Thyroid gland (tissue), 4 donors: ENCODE data around the gene BICRA. TPM values are rescaled to one million over a fixed set of nuclear protein-coding genes. Genes with fewer than 3 reads are reported as not detected.
"Not testable (repeated sequence)": the region's sequence is repeated elsewhere in the genome, so short reads cannot be mapped to it uniquely, and the experiment has no call there.

Source experiments
- DNase-seq, 2 donors: peaks; one replicate each; pipeline ENCODE4 v3.0.0-alpha.2; 2019
- H3K27ac ChIP-seq, 3 donors: fragments of 200-600 bp; sonication (generic); 1 replicate in 2 of 3; 2 replicates in 1 of 3; pipeline ENCODE4 v1.5.1; 2016 to 2019; ENCODE audit warnings: mild to moderate bottlenecking in 1 of 3, moderate library complexity in 1 of 3
- H3K27me3 ChIP-seq: fragments of 200-600 bp; sonication (generic); one replicate; pipeline ENCODE4 v1.5.1; 2019
- H3K36me3 ChIP-seq, 2 donors: fragments of 200-600 bp; sonication (generic); one replicate each; pipeline ENCODE4 v1.5.1; 2016 to 2019
- H3K4me1 ChIP-seq, 2 donors: fragments of 200-600 bp; sonication (generic); one replicate each; pipeline ENCODE4 v1.5.1; 2017 to 2019
- H3K4me3 ChIP-seq, 3 donors: fragments of 200-600 bp; sonication (generic); replicated peaks in 1 of 3; 1 replicate in 2 of 3; 2 replicates in 1 of 3; pipeline ENCODE4 v1.5.1; 2016; ENCODE audit warnings: mild to moderate bottlenecking in 1 of 3
- H3K9me3 ChIP-seq: fragments of 200-600 bp; sonication (generic); one replicate; pipeline ENCODE4 v1.5.1; 2017
- POLR2A ChIP-seq, 2 donors: fragments of 450-650 bp; IDR thresholded peaks; one replicate each; pipeline ENCODE4 v1.6.1; 2017; ENCODE audit warnings: antibody characterized with exemption in 2 of 2, mild to moderate bottlenecking in 2 of 2, moderate library complexity in 1 of 2
- WGBS, 2 donors: methylation state at CpG; one replicate each; pipeline ENCODE4 v1.1.5; 2017; 5-methylcytosine and 5-hydroxymethylcytosine counted together
- intact Hi-C: fragments of 100-400 bp; cut with DNase I; formaldehyde crosslinking; loops from one replicate; pipeline ENCODE4 v1.15.1; 2023
- total RNA-seq, 4 donors: library from RNA; depleted of rRNA; stranded (reverse); fragments of >200 nt; gene quantifications; one replicate each; pipeline ENCODE4 v1.2.3, GENCODE V29; 2016
- TF ChIP-seq, protein P1 (sequence below), 6 experiments: fragments of 200-600 bp in 3 of 6; fragments of 450-650 bp in 3 of 6; sonication (generic) in 3 of 6; IDR thresholded peaks; one replicate each; pipeline ENCODE4 v1.5.1; 2016 to 2019; ENCODE audit warnings: antibody characterized with exemption in 6 of 6, mild to moderate bottlenecking in 2 of 6, inconsistent platforms in 1 of 6, moderate library complexity in 1 of 6

BICRA gene
- total RNA-seq, 4 donors from 2014 or later = 5.8 to 15.2 (median 13.2) TPM

DNA sequence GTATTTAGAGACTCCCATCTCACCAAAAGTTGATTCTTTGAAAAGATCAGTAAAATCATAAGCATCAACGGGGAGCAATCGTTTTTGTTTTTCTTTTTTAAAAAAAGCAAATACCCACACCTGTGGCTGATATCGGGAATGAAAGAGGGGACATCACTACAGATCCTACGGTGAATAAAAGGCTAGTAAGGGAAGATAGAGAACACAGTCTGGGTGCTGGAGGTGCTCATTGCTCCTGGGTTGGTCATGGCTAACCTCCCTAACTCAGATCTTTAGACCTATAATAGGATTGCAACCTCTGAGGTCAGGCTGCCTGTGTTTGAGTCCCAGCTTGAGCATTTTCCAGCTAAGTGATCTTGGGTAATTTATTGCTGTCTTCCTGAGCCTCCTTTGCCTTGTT is 105.4 kb downstream of the BICRA start:
- H3K27me3 ChIP-seq = no peaks in the 10 kb centered on the region
- 90 to 92% methylated on average over 4 of the region's 4 CpGs for WGBS, 2 donors
- intact Hi-C loops = loop anchor here (5.0 kb wide), 2 partner anchors 33 to 73 kb away; partner anchors contain the start of gene NOP53
- TF ChIP-seq, protein P1, sequence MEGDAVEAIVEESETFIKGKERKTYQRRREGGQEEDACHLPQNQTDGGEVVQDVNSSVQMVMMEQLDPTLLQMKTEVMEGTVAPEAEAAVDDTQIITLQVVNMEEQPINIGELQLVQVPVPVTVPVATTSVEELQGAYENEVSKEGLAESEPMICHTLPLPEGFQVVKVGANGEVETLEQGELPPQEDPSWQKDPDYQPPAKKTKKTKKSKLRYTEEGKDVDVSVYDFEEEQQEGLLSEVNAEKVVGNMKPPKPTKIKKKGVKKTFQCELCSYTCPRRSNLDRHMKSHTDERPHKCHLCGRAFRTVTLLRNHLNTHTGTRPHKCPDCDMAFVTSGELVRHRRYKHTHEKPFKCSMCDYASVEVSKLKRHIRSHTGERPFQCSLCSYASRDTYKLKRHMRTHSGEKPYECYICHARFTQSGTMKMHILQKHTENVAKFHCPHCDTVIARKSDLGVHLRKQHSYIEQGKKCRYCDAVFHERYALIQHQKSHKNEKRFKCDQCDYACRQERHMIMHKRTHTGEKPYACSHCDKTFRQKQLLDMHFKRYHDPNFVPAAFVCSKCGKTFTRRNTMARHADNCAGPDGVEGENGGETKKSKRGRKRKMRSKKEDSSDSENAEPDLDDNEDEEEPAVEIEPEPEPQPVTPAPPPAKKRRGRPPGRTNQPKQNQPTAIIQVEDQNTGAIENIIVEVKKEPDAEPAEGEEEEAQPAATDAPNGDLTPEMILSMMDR (IDR thresholded peaks at IDR 0.05) = no peak
- TF ChIP-seq POLR2A (IDR thresholded peaks at IDR 0.05) = no peak
- peaks cover 0 to 12% of the 10 kb centered on the region in 2 donors for H3K4me1 ChIP-seq
- peak overlapping the region in 1 of 3 donors; percentile 72 for H3K4me3 ChIP-seq
- H3K36me3 ChIP-seq = peaks cover 9% of the 10 kb centered on the region in 2 donors
- peak overlapping the region in 2 of 3 donors; percentile 82 to 91 for H3K27ac ChIP-seq
- no peaks in the 10 kb centered on the region for H3K9me3 ChIP-seq
- no peak for DNase-seq

DNA sequence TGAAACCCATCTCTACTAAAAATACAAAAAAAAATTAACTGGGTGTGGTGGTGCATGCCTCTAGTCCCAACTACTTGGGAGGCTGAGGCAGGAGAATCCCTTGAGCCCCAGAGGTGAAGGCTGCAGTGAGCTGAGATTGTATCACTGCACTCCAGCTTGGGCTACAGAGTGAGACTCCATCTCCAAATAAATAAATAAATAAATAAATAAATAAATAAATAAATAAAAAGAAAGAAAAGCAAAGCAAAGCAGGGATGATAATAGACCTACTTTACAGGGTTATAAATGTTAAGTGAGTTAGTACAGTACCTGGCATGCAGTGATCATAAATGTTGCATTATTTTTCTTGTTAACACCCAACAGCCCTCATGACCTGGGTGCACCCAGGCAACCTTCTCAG is 105.9 kb downstream of the BICRA start:
- H3K27ac ChIP-seq = peak overlapping the region in 1 of 3 donors; percentile 5
- not testable (repeated sequence) for H3K27me3 ChIP-seq, H3K4me3 ChIP-seq, H3K9me3 ChIP-seq, H3K36me3 ChIP-seq, DNase-seq
- peaks cover 0 to 17% of the 10 kb centered on the region in 2 donors for H3K4me1 ChIP-seq
- intact Hi-C loops = loop anchor here (5.0 kb wide), 2 partner anchors 32 to 72 kb away; partner anchors contain the start of gene NOP53

DNA sequence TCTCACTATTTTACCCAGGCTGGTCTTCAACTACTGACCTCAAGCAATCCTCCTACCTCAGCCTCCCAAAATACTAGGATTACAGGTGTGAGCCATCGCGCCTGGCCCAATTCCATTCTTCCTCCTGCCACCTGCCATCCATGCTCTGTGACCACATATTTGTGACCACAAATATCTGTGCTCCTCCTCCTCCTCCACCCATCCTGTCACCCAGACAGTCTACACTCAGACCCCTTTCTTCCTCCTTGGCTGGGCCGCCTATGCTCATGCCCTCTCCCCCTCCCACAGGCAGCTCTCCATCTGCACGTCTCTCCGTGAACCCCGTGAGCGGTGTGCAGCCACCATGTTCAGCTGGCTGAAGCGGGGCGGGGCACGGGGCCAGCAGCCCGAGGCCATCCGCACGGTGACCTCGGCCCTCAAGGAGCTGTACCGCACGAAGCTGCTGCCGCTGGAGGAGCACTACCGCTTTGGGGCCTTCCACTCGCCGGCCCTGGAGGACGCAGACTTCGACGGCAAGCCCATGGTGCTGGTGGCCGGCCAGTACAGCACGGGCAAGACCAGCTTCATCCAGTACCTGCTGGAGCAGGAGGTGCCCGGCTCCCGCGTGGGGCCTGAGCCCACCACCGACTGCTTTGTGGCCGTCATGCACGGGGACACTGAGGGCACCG is 107.5 kb downstream of the BICRA start:
- WGBS, 2 donors = 84 to 87% methylated on average over 18 to 21 of the region's 32 CpGs
- intact Hi-C loops = no loop called here
- no peak overlapping the region for H3K4me3 ChIP-seq
- H3K9me3 ChIP-seq = no peaks in the 10 kb centered on the region
- peaks cover 9% of the 10 kb centered on the region in 2 donors for H3K36me3 ChIP-seq
- no peak overlapping the region for H3K27ac ChIP-seq
- H3K4me1 ChIP-seq = peaks cover 0 to 26% of the 10 kb centered on the region in 2 donors
- DNase-seq = no peak
- TF ChIP-seq POLR2A (IDR thresholded peaks at IDR 0.05) = no peak
- TF ChIP-seq, protein P1 (IDR thresholded peaks at IDR 0.05) = no peak
- no peaks in the 10 kb centered on the region for H3K27me3 ChIP-seq

DNA sequence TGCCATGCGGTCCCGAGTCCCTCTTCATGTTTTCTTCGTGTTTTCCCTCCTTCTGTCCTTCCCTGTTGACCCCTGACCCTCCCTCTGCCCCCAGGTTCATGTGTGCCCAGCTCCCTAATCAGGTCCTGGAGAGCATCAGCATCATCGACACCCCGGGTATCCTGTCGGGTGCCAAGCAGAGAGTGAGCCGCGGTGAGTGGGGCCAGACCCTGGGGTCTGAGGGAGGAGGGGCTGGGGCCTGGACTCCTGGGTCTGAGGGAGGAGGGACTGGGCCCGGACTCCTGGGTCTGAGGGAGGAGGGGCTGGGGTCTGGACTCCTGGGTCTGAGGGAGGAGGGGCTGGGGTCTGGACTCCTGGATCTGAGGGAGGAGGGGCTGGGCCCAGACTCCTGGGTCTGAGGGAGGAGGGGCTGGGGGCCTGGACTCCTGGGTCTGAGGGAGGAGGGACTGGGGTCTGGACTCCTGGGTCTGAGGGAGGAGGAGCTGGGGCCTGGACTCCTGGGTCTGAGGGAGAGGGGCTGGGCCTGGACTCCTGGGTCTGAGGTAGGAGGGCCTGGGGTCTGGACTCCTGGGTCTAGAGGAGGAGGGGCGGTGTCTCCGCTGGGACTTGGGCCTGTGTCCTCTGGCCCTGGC is 109.6 kb downstream of the BICRA start:
- 75 to 76% methylated on average over 8 to 9 of the region's 11 CpGs for WGBS, 2 donors

DNA sequence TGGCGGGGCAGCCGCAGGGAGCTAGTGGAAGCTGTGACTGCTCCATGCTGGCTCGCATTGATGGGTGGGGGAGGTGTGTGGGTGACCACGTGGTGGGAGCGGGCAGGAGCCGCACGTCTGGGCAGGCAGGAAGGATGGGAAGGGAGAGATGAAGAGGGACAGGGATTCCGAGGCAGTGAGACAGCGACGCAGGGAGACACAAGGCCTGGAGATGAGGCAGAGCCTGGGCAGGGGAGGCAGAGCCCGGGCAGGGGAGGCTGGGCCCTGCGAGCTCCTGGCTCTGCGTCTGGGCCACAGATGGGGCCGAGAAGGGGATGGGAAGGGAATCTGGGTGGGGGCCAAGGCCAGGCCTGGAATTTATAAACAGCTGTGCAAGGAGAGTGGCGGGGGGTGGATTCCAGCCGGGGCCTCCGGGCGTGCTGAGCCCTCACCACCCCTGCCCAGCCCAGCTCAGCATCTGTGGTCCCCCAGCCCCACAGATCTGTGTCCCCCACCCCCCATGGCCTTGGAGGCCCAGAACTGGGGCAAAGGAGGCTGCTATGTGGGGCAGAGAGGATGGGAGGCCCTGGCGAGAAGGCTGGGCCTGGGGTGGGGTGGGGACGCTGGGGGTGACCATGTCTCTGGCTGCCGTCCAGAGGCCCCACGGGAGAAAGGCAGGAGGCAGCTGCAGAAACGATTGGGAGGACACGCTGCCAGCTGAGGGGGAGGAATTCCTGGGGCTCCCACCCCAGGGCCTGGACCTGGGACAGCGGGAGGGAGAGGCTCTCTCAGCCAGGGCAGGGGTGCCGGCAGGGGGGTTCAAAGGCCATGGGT is 110.3 kb downstream of the BICRA start:
- Histone ChIP-seq H3K36me3 (peaks cover 9% of the 10 kb centered on the region in 2 donors), H3K27me3 (no peaks in the 10 kb centered on the region), H3K4me1 (peaks cover 6 to 33% of the 10 kb centered on the region in 2 donors), H3K4me3 (no peak overlapping the region), H3K27ac (peak overlapping the region; percentile 59 to 80 (median 77)), H3K9me3 (no peaks in the 10 kb centered on the region)
- peak; percentile 47 to 51 for DNase-seq
- 42 to 53% methylated on average over 23 to 25 of the region's 26 CpGs for WGBS, 2 donors
- TF ChIP-seq POLR2A (IDR thresholded peaks at IDR 0.05) = no peak
- TF ChIP-seq, protein P1 (IDR thresholded peaks at IDR 0.05) = no peak
- intact Hi-C loops = no loop called here

More for the DNA sequence above, 109.6 kb downstream of the BICRA start:
- H3K4me1 ChIP-seq = peaks cover 6 to 33% of the 10 kb centered on the region in 2 donors
- H3K4me3 ChIP-seq, DNase-seq, H3K27me3 ChIP-seq, H3K36me3 ChIP-seq, intact Hi-C loops, H3K9me3 ChIP-seq: not testable (repeated sequence)
- H3K27ac ChIP-seq = peak overlapping the region; percentile 59 to 80 (median 77)
